ENCODE measurements around the gene ADAMTS3. TPM values are rescaled to one million over a fixed set of nuclear protein-coding genes. Genes with fewer than 3 reads are reported as not detected.

The ADAMTS3 gene
- total and polyA plus RNA-seq, 9 of the 15 experiments (the other 6 are each of a cell fraction or from before 2014, with no cell fraction given), result 4.0 to 18.0 (median 12.1) TPM

- TF ChIP-seq BRF2 (IDR thresholded peaks at IDR 0.05; ENCODE audit: borderline replicate concordance, insufficient read depth, insufficient read length), result no peak
- peak; percentile 80 for TF ChIP-seq CBFA2T3 (IDR thresholded peaks at IDR 0.05)
- no peak for TF ChIP-seq RFX7 (CRISPR knock-in tag; IDR thresholded peaks at IDR 0.05)
- TF ChIP-seq ZNF24 (IDR thresholded peaks at IDR 0.05), result no peak
- no peak for TF ChIP-seq COPS2 (conservative IDR thresholded peaks at IDR 0.05)
- TF ChIP-seq L3MBTL2 (IDR thresholded peaks at IDR 0.05), result no peak
- no peak for TF ChIP-seq CBFB (CRISPR knock-in tag; IDR thresholded peaks at IDR 0.05)
- no peak for TF ChIP-seq ZNF134 (CRISPR knock-in tag; conservative IDR thresholded peaks at IDR 0.05)
- TF ChIP-seq USF2 (CRISPR knock-in tag; IDR thresholded peaks at IDR 0.05), result no peak
- no peak for TF ChIP-seq STAT5B (CRISPR knock-in tag; IDR thresholded peaks at IDR 0.05)
- peak; percentile 54; the same call in 1 of the 2 replicates for TF ChIP-seq MTA3 (IDR thresholded peaks at IDR 0.05; ENCODE audit: borderline replicate concordance)
- no peak for TF ChIP-seq ADNP (tag; IDR thresholded peaks at IDR 0.05)
- TF ChIP-seq FUS (optimal IDR thresholded peaks at IDR 0.05; ENCODE audit: low read depth, low read length), result no peak
- TF ChIP-seq CC2D1A (IDR thresholded peaks at IDR 0.05), result peak; percentile 87
- TF ChIP-seq KLF6 (CRISPR knock-in tag; IDR thresholded peaks at IDR 0.05; ENCODE audit: borderline replicate concordance), result no peak
- no peak for TF ChIP-seq ID3 (CRISPR knock-in tag; IDR thresholded peaks at IDR 0.05)
- no peak for TF ChIP-seq ID3 (tag; IDR thresholded peaks at IDR 0.05)
- TF ChIP-seq SMC3 (conservative IDR thresholded peaks at IDR 0.05; ENCODE audit: insufficient read depth, low read depth, low read length), result no peak
- TF ChIP-seq RCOR1 (IDR thresholded peaks at IDR 0.05; ENCODE audit: borderline replicate concordance in 1 of 2, low read depth in 2 of 2, low read length in 2 of 2), result no peak
- TF ChIP-seq ARID2 (IDR thresholded peaks at IDR 0.05), result no peak
- TF ChIP-seq MEIS2 (IDR thresholded peaks at IDR 0.05; ENCODE audit: partially characterized antibody), result no peak
- no peak for TF ChIP-seq ZNF121 (CRISPR knock-in tag; conservative IDR thresholded peaks at IDR 0.05)
- peak; percentile 52; the same call in 1 of the 2 replicates for TF ChIP-seq BACH1 (tag; IDR thresholded peaks at IDR 0.05)
- no peak for TF ChIP-seq ZC3H8 (IDR thresholded peaks at IDR 0.05)
- TF ChIP-seq XRCC4 (IDR thresholded peaks at IDR 0.05; ENCODE audit: extremely low read depth, insufficient read depth, insufficient read length), result no peak
- peak; percentile 29; the same call in 1 of the 2 replicates for TF ChIP-seq ATF7 (IDR thresholded peaks at IDR 0.05)
- TF ChIP-seq TCFL5 (CRISPR knock-in tag; conservative IDR thresholded peaks at IDR 0.05), result no peak
- peak in 1 of 2 experiments; percentile 64; a peak in 1 of 4 replicates for TF ChIP-seq ARNT (IDR thresholded peaks at IDR 0.05)
- TF ChIP-seq TEAD1 (CRISPR knock-in tag; IDR thresholded peaks at IDR 0.05), result no peak
These were observed 95.6 kb downstream of the ADAMTS3 start (continued) for GRCh38 chr4:72473434-72473900.

Data from K562 (cell line).